WTC11 (cell line): ENCODE results near the gene ZNF628. TPM values are rescaled to one million over a fixed set of nuclear protein-coding genes. Genes with fewer than 3 reads are reported as not detected.

Experiments
- AFF4 ChIP-seq: sonication (generic); formaldehyde crosslinking; IDR thresholded peaks from 2 replicates; pipeline ENCODE4 v1.8.1; 2023; ENCODE audit warnings: mild to moderate bottlenecking, missing genetic modification reagents, borderline replicate concordance
- AR ChIP-seq: fragments of 250-450 bp; sonication (Bioruptor Pico); IDR thresholded peaks from 2 replicates; pipeline ENCODE4 v1.9.0; 2021; ENCODE audit warnings: mild to moderate bottlenecking
- ARID4B ChIP-seq: sonication (generic); formaldehyde crosslinking; IDR thresholded peaks from 2 replicates; pipeline ENCODE4 v1.8.0; 2023; ENCODE audit warnings: missing genetic modification reagents, mild to moderate bottlenecking, borderline replicate concordance
- CBFB ChIP-seq: sonication (generic); formaldehyde crosslinking; IDR thresholded peaks from 2 replicates; pipeline ENCODE4 v1.8.1; 2022; ENCODE audit warnings: mild to moderate bottlenecking, low read depth, missing genetic modification reagents
- E2F5 ChIP-seq: sonication (generic); formaldehyde crosslinking; IDR thresholded peaks from 2 replicates; pipeline ENCODE4 v1.8.1; 2022; ENCODE audit warnings: mild to moderate bottlenecking, moderate library complexity, missing genetic modification reagents
- ERG ChIP-seq: fragments of 250-450 bp; sonication (Bioruptor Pico); IDR thresholded peaks from 2 replicates; pipeline ENCODE4 v1.8.0; 2021; ENCODE audit warnings: mild to moderate bottlenecking
- HMGA2 ChIP-seq: fragments of 250-450 bp; sonication (Bioruptor Pico); IDR thresholded peaks from 2 replicates; pipeline ENCODE4 v1.4.0; 2021; ENCODE audit warnings: mild to moderate bottlenecking, moderate library complexity
- HMGXB4 ChIP-seq: sonication (generic); formaldehyde crosslinking; IDR thresholded peaks from 2 replicates; pipeline ENCODE4 v1.8.1; 2023; ENCODE audit warnings: mild to moderate bottlenecking, moderate library complexity, missing genetic modification reagents
- KAT7 ChIP-seq: sonication (generic); formaldehyde crosslinking; IDR thresholded peaks from 2 replicates; pipeline ENCODE4 v1.8.1; 2023; ENCODE audit warnings: missing genetic modification reagents, mild to moderate bottlenecking, borderline replicate concordance
- MXD4 ChIP-seq: fragments of 250-450 bp; sonication (Bioruptor Pico); IDR thresholded peaks from 2 replicates; pipeline ENCODE4 v1.8.0; 2021; ENCODE audit warnings: mild to moderate bottlenecking, moderate library complexity, borderline replicate concordance
- MYBL2 ChIP-seq: sonication (generic); formaldehyde crosslinking; IDR thresholded peaks from 2 replicates; pipeline ENCODE4 v1.8.1; 2023; ENCODE audit warnings: mild to moderate bottlenecking, moderate library complexity, missing genetic modification reagents
- NFE2L1 ChIP-seq: sonication (generic); formaldehyde crosslinking; IDR thresholded peaks from 2 replicates; pipeline ENCODE4 v1.8.1; 2023; ENCODE audit warnings: missing genetic modification reagents
- NR1H2 ChIP-seq: sonication (generic); formaldehyde crosslinking; IDR thresholded peaks from 2 replicates; pipeline ENCODE4 v1.9.0; 2021; ENCODE audit warnings: mild to moderate bottlenecking, moderate library complexity, missing genetic modification reagents
- NR3C1 ChIP-seq: sonication (generic); formaldehyde crosslinking; conservative IDR thresholded peaks from 2 replicates; pipeline ENCODE4 v1.8.1; 2023; ENCODE audit warnings: low read depth, mild to moderate bottlenecking, missing genetic modification reagents
- OVOL2 ChIP-seq: fragments of 250-450 bp; sonication (Bioruptor Pico); IDR thresholded peaks from 2 replicates; pipeline ENCODE4 v1.9.0; 2021; ENCODE audit warnings: mild to moderate bottlenecking, borderline replicate concordance
- PRRX2 ChIP-seq: fragments of 250-450 bp; sonication (Bioruptor Pico); IDR thresholded peaks from 2 replicates; pipeline ENCODE4 v1.8.0; 2021; ENCODE audit warnings: mild to moderate bottlenecking
- RORB ChIP-seq: fragments of 250-450 bp; sonication (Bioruptor Pico); IDR thresholded peaks from 2 replicates; pipeline ENCODE4 v1.9.0; 2021; ENCODE audit warnings: mild to moderate bottlenecking
- TP53 ChIP-seq: sonication (generic); formaldehyde crosslinking; IDR thresholded peaks from 2 replicates; pipeline ENCODE4 v1.8.1; 2023; ENCODE audit warnings: mild to moderate bottlenecking, missing genetic modification reagents
- ZBTB43 ChIP-seq: sonication (generic); formaldehyde crosslinking; IDR thresholded peaks from 2 replicates; pipeline ENCODE4 v1.8.1; 2023; ENCODE audit warnings: mild to moderate bottlenecking, missing genetic modification reagents
- ZNF121 ChIP-seq: sonication (generic); formaldehyde crosslinking; IDR thresholded peaks from 2 replicates; pipeline ENCODE4 v1.8.0; 2023; ENCODE audit warnings: missing genetic modification reagents
- ZNF219 ChIP-seq: sonication (generic); formaldehyde crosslinking; IDR thresholded peaks from 2 replicates; pipeline ENCODE4 v1.8.0; 2023; ENCODE audit warnings: missing genetic modification reagents, mild to moderate bottlenecking, borderline replicate concordance
- ZNF232 ChIP-seq: sonication (generic); formaldehyde crosslinking; IDR thresholded peaks from 2 replicates; pipeline ENCODE4 v1.8.0; 2022; ENCODE audit warnings: mild to moderate bottlenecking, missing genetic modification reagents
- ZNF423 ChIP-seq: fragments of 250-450 bp; sonication (Bioruptor Pico); IDR thresholded peaks from 2 replicates; pipeline ENCODE4 v2.1.2; 2022; ENCODE audit warnings: mild to moderate bottlenecking, moderate library complexity
- total RNA-seq: library from RNA; stranded (reverse); gene quantifications from 3 replicates; pipeline ENCODE4 v1.2.3, GENCODE V29; 2021

Gene ZNF628
- total RNA-seq, 1 experiment from 2014 or later, result 23.6 TPM

- TF ChIP-seq AFF4 (CRISPR knock-in tag), result no peak
- peak; percentile 88; the same call in 1 of the 2 replicates for TF ChIP-seq NR1H2 (CRISPR knock-in tag)
- no peak for TF ChIP-seq TP53 (CRISPR knock-in tag)
- no peak for TF ChIP-seq ZNF232 (CRISPR knock-in tag)
- TF ChIP-seq ZNF219 (CRISPR knock-in tag), result peak; percentile 74
- TF ChIP-seq ZBTB43 (CRISPR knock-in tag), result peak; percentile 86; the same call in 1 of the 2 replicates
- TF ChIP-seq RORB (CRISPR knock-in tag), result no peak
- peak; percentile 49; the same call in 1 of the 2 replicates for TF ChIP-seq HMGXB4 (CRISPR knock-in tag)
- peak; percentile 60; the same call in 1 of the 2 replicates for TF ChIP-seq NFE2L1 (CRISPR knock-in tag)
- TF ChIP-seq E2F5, result no peak
- no peak for TF ChIP-seq ZNF121
- no peak for TF ChIP-seq MXD4 (CRISPR knock-in tag)
- no peak for TF ChIP-seq HMGA2 (CRISPR knock-in tag)
- TF ChIP-seq MYBL2, result peak; percentile 54; the same call in 1 of the 2 replicates
- TF ChIP-seq KAT7, result no peak
- no peak for TF ChIP-seq PRRX2
- TF ChIP-seq OVOL2, result no peak
- TF ChIP-seq ZNF423 (CRISPR knock-in tag), result no peak
- TF ChIP-seq AR (CRISPR knock-in tag), result no peak
- no peak for TF ChIP-seq CBFB (CRISPR knock-in tag)
- peak; percentile 90 for TF ChIP-seq ARID4B (CRISPR knock-in tag)
- no peak for TF ChIP-seq ERG (CRISPR knock-in tag)
- TF ChIP-seq NR3C1 (CRISPR knock-in tag), result no peak
These were observed at the start of gene ZNF628 (continued) for GRCh38 chr19:55476100-55476775.
